Neural progenitor cell (in vitro differentiated cells): ENCODE results near the gene HMCES. TPM values are rescaled to one million over a fixed set of nuclear protein-coding genes. Genes with fewer than 3 reads are reported as not detected.

Source experiments
- DNase-seq: peaks from one replicate; pipeline ENCODE4 v3.0.0-alpha.2; 2016; ENCODE audit warnings: low spot score
- H2AFZ ChIP-seq: fragments of 200-600 bp; sonication (generic); replicated peaks from 2 replicates; pipeline ENCODE4 v1.6.1; 2016; ENCODE audit warnings: antibody characterized with exemption
- H3F3A ChIP-seq: fragments of 200-600 bp; sonication (generic); 2 replicates; pipeline ENCODE4 v1.6.1; 2016; ENCODE audit warnings: antibody characterized with exemption, low read depth
- H3K27ac ChIP-seq: fragments of 200-600 bp; sonication (generic); 2 replicates; pipeline ENCODE4 v1.5.1; 2016; ENCODE audit warnings: mild to moderate bottlenecking
- H3K27me3 ChIP-seq: fragments of 200-600 bp; sonication (generic); 2 replicates; pipeline ENCODE4 v1.6.1; 2016; ENCODE audit warnings: mild to moderate bottlenecking, moderate library complexity
- H3K36me3 ChIP-seq: fragments of 200-600 bp; sonication (generic); 2 replicates; pipeline ENCODE4 v1.5.1; 2016
- H3K4me1 ChIP-seq: fragments of 200-600 bp; sonication (generic); 2 replicates; pipeline ENCODE4 v1.6.1; 2016; ENCODE audit warnings: mixed run types
- H3K4me2 ChIP-seq: fragments of 200-600 bp; sonication (generic); 2 replicates; pipeline ENCODE4 v1.6.1; 2016
- H3K4me3 ChIP-seq: fragments of 200-600 bp; sonication (generic); 2 replicates; pipeline ENCODE4 v1.5.1; 2016
- H3K79me2 ChIP-seq: fragments of 200-600 bp; sonication (generic); 2 replicates; pipeline ENCODE4 v1.6.1; 2016; ENCODE audit warnings: low read depth
- H3K9ac ChIP-seq: fragments of 200-600 bp; sonication (generic); 2 replicates; pipeline ENCODE4 v1.6.1; 2016
- H3K9me3 ChIP-seq: fragments of 200-600 bp; sonication (generic); 2 replicates; pipeline ENCODE4 v1.5.1; 2016; ENCODE audit warnings: low read depth
- H4K20me1 ChIP-seq: fragments of 200-600 bp; sonication (generic); 2 replicates; pipeline ENCODE4 v1.6.1; 2016; ENCODE audit warnings: low read depth
- H3K27ac Mint-ChIP-seq: 3 replicates; pipeline ENCODE4 v1.8.0; 2021; ENCODE audit warnings: mixed read lengths
- H3K27me3 Mint-ChIP-seq: 2 replicates; pipeline ENCODE4 v1.8.0; 2022; ENCODE audit warnings: low read depth, mild to moderate bottlenecking, inconsistent platforms, moderate library complexity, mixed read lengths; ENCODE audit not compliant: insufficient read depth
- H3K36me3 Mint-ChIP-seq: 3 replicates; pipeline ENCODE4 v1.8.0; 2021; ENCODE audit warnings: mixed read lengths
- H3K4me1 Mint-ChIP-seq: 3 replicates; pipeline ENCODE4 v1.8.0; 2021; ENCODE audit warnings: mixed read lengths
- H3K4me3 Mint-ChIP-seq: 3 replicates; pipeline ENCODE4 v1.8.0; 2021; ENCODE audit warnings: mild to moderate bottlenecking, moderate library complexity, mixed read lengths
- H3K9me3 Mint-ChIP-seq: 3 replicates; pipeline ENCODE4 v1.8.0; 2020; ENCODE audit warnings: mixed read lengths
- EZH2 ChIP-seq: fragments of 200-600 bp; sonication (generic); IDR thresholded peaks from 2 replicates; pipeline ENCODE4 v1.6.1; 2017; ENCODE audit warnings: antibody characterized with exemption, mild to moderate bottlenecking, moderate library complexity
- EZH2phosphoT487 ChIP-seq: fragments of 200-600 bp; sonication (generic); IDR thresholded peaks from 2 replicates; pipeline ENCODE4 v1.6.1; 2017; ENCODE audit warnings: antibody characterized with exemption
- total RNA-seq: library from RNA; depleted of rRNA; stranded (reverse); fragments of >200 nt; gene quantifications from 2 replicates; pipeline ENCODE4 v1.2.3, GENCODE V29; 2015; ENCODE audit warnings: low replicate concordance
- TF ChIP-seq, protein P1 (sequence below): fragments of 200-600 bp; sonication (generic); IDR thresholded peaks from 2 replicates; pipeline ENCODE4 v1.5.1; 2017; ENCODE audit warnings: antibody characterized with exemption, mild to moderate bottlenecking

Gene HMCES
- total RNA-seq, 1 donor from 2014 or later = 25.1 TPM

DNA sequence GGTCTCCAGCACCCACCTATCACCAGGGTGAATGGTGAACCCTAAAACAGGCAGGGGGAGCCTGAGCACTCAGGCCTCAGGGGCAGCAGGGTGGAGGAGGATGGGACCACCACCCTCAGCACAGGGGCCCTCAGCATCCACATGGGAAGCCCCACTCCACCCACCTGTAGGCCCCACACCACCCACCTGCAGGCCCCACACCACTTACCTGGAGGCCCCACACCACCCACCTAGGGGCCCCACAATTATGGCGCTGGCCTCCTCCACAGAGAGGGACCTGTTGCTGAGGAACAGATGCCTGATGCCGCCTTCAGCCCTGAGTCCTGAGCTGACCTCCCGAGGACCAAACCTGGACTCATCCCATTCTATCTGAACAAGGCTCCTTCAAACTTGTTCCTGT is 46.7 kb downstream of the HMCES start:
- H3K4me2 ChIP-seq = no peak overlapping the region
- Mint-ChIP-seq H3K27ac (no peak overlapping the region), H3K36me3 (peaks cover 4% of the 10 kb centered on the region), H3K4me3 (no peak overlapping the region), H3K9me3 (no peaks in the 10 kb centered on the region), H3K27me3 (peaks cover 2% of the 10 kb centered on the region), H3K4me1 (peaks cover 2% of the 10 kb centered on the region)
- H3K27me3 ChIP-seq = no peaks in the 10 kb centered on the region
- H2AFZ ChIP-seq = no peak overlapping the region
- H3F3A ChIP-seq = no peaks in the 10 kb centered on the region
- no peaks in the 10 kb centered on the region for H3K4me1 ChIP-seq
- H4K20me1 ChIP-seq = no peaks in the 10 kb centered on the region
- no peak overlapping the region for H3K27ac ChIP-seq
- H3K79me2 ChIP-seq = no peaks in the 10 kb centered on the region
- H3K9ac ChIP-seq = no peak overlapping the region
- TF ChIP-seq EZH2 (no peak), EZH2phosphoT487 (no peak)
- TF ChIP-seq, protein P1, sequence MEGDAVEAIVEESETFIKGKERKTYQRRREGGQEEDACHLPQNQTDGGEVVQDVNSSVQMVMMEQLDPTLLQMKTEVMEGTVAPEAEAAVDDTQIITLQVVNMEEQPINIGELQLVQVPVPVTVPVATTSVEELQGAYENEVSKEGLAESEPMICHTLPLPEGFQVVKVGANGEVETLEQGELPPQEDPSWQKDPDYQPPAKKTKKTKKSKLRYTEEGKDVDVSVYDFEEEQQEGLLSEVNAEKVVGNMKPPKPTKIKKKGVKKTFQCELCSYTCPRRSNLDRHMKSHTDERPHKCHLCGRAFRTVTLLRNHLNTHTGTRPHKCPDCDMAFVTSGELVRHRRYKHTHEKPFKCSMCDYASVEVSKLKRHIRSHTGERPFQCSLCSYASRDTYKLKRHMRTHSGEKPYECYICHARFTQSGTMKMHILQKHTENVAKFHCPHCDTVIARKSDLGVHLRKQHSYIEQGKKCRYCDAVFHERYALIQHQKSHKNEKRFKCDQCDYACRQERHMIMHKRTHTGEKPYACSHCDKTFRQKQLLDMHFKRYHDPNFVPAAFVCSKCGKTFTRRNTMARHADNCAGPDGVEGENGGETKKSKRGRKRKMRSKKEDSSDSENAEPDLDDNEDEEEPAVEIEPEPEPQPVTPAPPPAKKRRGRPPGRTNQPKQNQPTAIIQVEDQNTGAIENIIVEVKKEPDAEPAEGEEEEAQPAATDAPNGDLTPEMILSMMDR = no peak
- H3K9me3 ChIP-seq = no peaks in the 10 kb centered on the region
- H3K4me3 ChIP-seq = no peak overlapping the region
- H3K36me3 ChIP-seq = no peaks in the 10 kb centered on the region
- no peak for DNase-seq

DNA sequence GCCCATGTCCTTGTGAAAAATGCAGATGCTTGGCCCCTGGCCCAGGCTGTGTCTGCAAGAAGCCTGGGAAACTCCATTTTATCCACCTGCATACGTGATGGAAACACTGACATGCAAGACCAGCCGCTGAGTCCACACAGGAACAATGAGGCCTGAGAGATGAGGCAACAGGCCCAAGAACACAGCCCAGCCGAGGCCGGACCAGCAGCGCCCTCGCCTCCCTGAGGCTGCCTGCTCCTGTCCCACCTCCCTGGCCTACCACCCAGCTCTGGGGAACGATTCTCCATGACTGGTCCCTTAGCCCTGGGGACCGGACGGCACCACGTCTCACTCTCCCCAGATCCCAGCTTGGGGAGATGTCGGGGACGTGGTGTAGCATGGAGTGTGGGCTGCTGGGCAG is 47.5 kb downstream of the HMCES start:
- H3K4me1 Mint-ChIP-seq = peaks cover 2% of the 10 kb centered on the region
- Histone ChIP-seq H3K4me1 (no peaks in the 10 kb centered on the region), H3K9me3 (no peaks in the 10 kb centered on the region), H3K4me3 (no peak overlapping the region), H3K27ac (no peak overlapping the region), H3F3A (no peaks in the 10 kb centered on the region), H3K36me3 (no peaks in the 10 kb centered on the region), H2AFZ (no peak overlapping the region), H3K4me2 (no peak overlapping the region), H4K20me1 (no peaks in the 10 kb centered on the region), H3K9ac (no peak overlapping the region), H3K27me3 (no peaks in the 10 kb centered on the region), H3K79me2 (no peaks in the 10 kb centered on the region)
- H3K36me3 Mint-ChIP-seq = peaks cover 4% of the 10 kb centered on the region
- H3K9me3 Mint-ChIP-seq = no peaks in the 10 kb centered on the region
- H3K4me3 Mint-ChIP-seq = no peak overlapping the region
- peaks cover 2% of the 10 kb centered on the region for H3K27me3 Mint-ChIP-seq
- DNase-seq = no peak
- TF ChIP-seq EZH2phosphoT487 (no peak), EZH2 (no peak)
- TF ChIP-seq, protein P1 = no peak
- no peak overlapping the region for H3K27ac Mint-ChIP-seq

DNA sequence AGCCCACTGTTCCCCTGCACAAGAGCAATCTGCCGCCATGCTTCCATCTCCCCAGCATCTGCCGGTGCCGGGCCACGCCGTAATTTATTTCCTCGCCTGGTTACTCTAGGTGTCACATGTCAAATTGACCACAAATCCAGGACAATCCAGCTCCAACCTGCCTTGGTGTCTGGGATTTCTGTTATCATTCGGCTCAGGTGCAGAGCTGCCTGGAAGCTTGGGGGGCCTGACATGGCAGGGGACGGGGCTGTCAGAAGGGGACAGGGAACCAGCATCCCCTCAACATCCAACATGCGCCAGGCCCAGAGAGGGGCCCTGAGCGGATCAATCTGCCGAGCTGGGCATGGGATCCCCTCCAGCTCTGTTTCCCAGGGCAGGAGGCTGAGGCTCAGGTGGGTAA is 47.9 kb downstream of the HMCES start:
- Histone ChIP-seq H3K27me3 (no peaks in the 10 kb centered on the region), H3K9me3 (no peaks in the 10 kb centered on the region), H3K27ac (no peak overlapping the region), H3F3A (no peaks in the 10 kb centered on the region), H4K20me1 (no peaks in the 10 kb centered on the region), H3K79me2 (no peaks in the 10 kb centered on the region), H3K9ac (no peak overlapping the region), H3K36me3 (no peaks in the 10 kb centered on the region), H2AFZ (no peak overlapping the region), H3K4me3 (no peak overlapping the region), H3K4me1 (no peaks in the 10 kb centered on the region), H3K4me2 (no peak overlapping the region)
- no peak for DNase-seq
- no peaks in the 10 kb centered on the region for H3K9me3 Mint-ChIP-seq
- peaks cover 4% of the 10 kb centered on the region for H3K36me3 Mint-ChIP-seq
- peaks cover 2% of the 10 kb centered on the region for H3K4me1 Mint-ChIP-seq
- TF ChIP-seq, protein P1 = no peak
- no peak for TF ChIP-seq EZH2phosphoT487
- no peak for TF ChIP-seq EZH2
- peak overlapping the region; percentile 63 for H3K27ac Mint-ChIP-seq
- peaks cover 2% of the 10 kb centered on the region for H3K27me3 Mint-ChIP-seq
- no peak overlapping the region for H3K4me3 Mint-ChIP-seq

DNA sequence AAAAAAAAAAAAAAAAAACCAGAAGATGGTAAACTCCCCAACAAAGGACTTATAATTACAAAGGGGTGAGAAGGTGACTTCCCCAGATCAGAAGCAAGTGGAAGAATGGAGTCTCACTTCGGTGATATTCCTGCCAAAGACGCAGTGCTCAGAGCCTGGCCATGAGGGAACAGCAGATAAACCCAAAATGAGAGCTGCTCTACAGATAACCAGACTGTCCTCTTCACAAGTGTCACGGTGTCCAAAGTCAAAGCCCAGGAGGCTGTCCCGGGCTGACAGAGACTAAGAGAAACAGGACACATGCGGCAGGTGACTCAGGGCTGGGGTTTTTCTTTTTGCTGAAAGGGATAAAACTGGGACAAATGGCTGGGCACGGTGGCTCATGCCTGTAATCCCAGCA is 48.8 kb downstream of the HMCES start:
- H3K36me3 Mint-ChIP-seq = peaks cover 4% of the 10 kb centered on the region
- H4K20me1 ChIP-seq = no peaks in the 10 kb centered on the region
- no peaks in the 10 kb centered on the region for H3K4me1 ChIP-seq
- no peaks in the 10 kb centered on the region for H3K36me3 ChIP-seq
- H3K9ac ChIP-seq = no peak overlapping the region
- H3K4me1 Mint-ChIP-seq = peaks cover under 1% of the 10 kb centered on the region
- H2AFZ ChIP-seq = no peak overlapping the region
- no peaks in the 10 kb centered on the region for H3K27me3 ChIP-seq
- no peak overlapping the region for H3K4me3 ChIP-seq
- H3K27ac ChIP-seq = no peak overlapping the region
- no peak overlapping the region for H3K4me2 ChIP-seq
- no peaks in the 10 kb centered on the region for H3K9me3 ChIP-seq
- H3K79me2 ChIP-seq = no peaks in the 10 kb centered on the region
- H3F3A ChIP-seq = no peaks in the 10 kb centered on the region
- peaks cover 2% of the 10 kb centered on the region for H3K27me3 Mint-ChIP-seq
- no peak for DNase-seq
- H3K9me3 Mint-ChIP-seq = no peaks in the 10 kb centered on the region
- TF ChIP-seq EZH2phosphoT487 (no peak), EZH2 (no peak)
- TF ChIP-seq, protein P1 = no peak
- H3K4me3 Mint-ChIP-seq = no peak overlapping the region
- H3K27ac Mint-ChIP-seq = no peak overlapping the region
